ENCODE measurements around the gene STXBP4.

- TF ChIP-seq, protein P1, sequence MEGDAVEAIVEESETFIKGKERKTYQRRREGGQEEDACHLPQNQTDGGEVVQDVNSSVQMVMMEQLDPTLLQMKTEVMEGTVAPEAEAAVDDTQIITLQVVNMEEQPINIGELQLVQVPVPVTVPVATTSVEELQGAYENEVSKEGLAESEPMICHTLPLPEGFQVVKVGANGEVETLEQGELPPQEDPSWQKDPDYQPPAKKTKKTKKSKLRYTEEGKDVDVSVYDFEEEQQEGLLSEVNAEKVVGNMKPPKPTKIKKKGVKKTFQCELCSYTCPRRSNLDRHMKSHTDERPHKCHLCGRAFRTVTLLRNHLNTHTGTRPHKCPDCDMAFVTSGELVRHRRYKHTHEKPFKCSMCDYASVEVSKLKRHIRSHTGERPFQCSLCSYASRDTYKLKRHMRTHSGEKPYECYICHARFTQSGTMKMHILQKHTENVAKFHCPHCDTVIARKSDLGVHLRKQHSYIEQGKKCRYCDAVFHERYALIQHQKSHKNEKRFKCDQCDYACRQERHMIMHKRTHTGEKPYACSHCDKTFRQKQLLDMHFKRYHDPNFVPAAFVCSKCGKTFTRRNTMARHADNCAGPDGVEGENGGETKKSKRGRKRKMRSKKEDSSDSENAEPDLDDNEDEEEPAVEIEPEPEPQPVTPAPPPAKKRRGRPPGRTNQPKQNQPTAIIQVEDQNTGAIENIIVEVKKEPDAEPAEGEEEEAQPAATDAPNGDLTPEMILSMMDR (IDR thresholded peaks at IDR 0.05) = no peak
- TF ChIP-seq ERG (CRISPR knock-in tag; IDR thresholded peaks at IDR 0.05) (no peak), SP1 (CRISPR knock-in tag; conservative IDR thresholded peaks at IDR 0.05) (no peak), ELF4 (CRISPR knock-in tag; IDR thresholded peaks at IDR 0.05; ENCODE audit: low read depth) (no peak), ZNF263 (CRISPR knock-in tag; IDR thresholded peaks at IDR 0.05; ENCODE audit: low read depth) (no peak)
- TF ChIP-seq, protein P2, sequence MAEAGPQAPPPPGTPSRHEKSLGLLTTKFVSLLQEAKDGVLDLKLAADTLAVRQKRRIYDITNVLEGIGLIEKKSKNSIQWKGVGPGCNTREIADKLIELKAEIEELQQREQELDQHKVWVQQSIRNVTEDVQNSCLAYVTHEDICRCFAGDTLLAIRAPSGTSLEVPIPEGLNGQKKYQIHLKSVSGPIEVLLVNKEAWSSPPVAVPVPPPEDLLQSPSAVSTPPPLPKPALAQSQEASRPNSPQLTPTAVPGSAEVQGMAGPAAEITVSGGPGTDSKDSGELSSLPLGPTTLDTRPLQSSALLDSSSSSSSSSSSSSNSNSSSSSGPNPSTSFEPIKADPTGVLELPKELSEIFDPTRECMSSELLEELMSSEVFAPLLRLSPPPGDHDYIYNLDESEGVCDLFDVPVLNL (CRISPR knock-in tag; IDR thresholded peaks at IDR 0.05; ENCODE audit: borderline replicate concordance, low read depth) = no peak
These were observed 395 bp downstream of the STXBP4 start for GRCh38 chr17:54968988-54969332.

Data from WTC11 (cell line).